Keratinocyte (primary cell): ENCODE data around the gene RYR1. TPM values are rescaled to one million over a fixed set of nuclear protein-coding genes. Genes with fewer than 3 reads are reported as not detected.

ENCODE experiments used
- DNase-seq: peaks from one replicate; pipeline ENCODE4 v3.0.0-alpha.2; 2011; ENCODE audit warnings: low read depth, missing footprints, low spot score
- FAIRE-seq: peaks from 2 replicates; lab custom pipeline; 2011; peaks lifted over from hg19 to GRCh38; lab: Jason Lieb, UNC
- H2AFZ ChIP-seq: 2 replicates; pipeline ENCODE4 v1.6.0; 2012; ENCODE audit warnings: low read length, control low read depth, inconsistent platforms; ENCODE audit not compliant: control insufficient read depth
- H3K27ac ChIP-seq: 2 replicates; pipeline ENCODE4 v1.5.1; 2011; ENCODE audit warnings: low read length; ENCODE audit not compliant: control insufficient read depth, insufficient read depth
- H3K27me3 ChIP-seq: 3 replicates; pipeline ENCODE4 v1.6.0; 2011; ENCODE audit warnings: low read length; ENCODE audit not compliant: control insufficient read depth, insufficient read depth; ENCODE audit errors: extremely low read depth
- H3K36me3 ChIP-seq, 2 experiments: 2 replicates in 1 of 2; 3 replicates in 1 of 2; pipeline ENCODE4 v1.5.1; 2011; ENCODE audit warnings: low read length in 2 of 2, mild to moderate bottlenecking in 1 of 2; ENCODE audit not compliant: control insufficient read depth in 2 of 2, insufficient read depth in 2 of 2; ENCODE audit errors: extremely low read depth in 1 of 2
- H3K4me1 ChIP-seq: 3 replicates; pipeline ENCODE4 v1.5.1; 2011; ENCODE audit warnings: low read length; ENCODE audit not compliant: control insufficient read depth, insufficient read depth; ENCODE audit errors: extremely low read depth
- H3K4me2 ChIP-seq: 3 replicates; pipeline ENCODE4 v1.6.0; 2011; ENCODE audit warnings: low read depth, low read length; ENCODE audit not compliant: control insufficient read depth, insufficient read depth; ENCODE audit errors: extremely low read depth
- H3K4me3 ChIP-seq, 3 experiments: fragments of 200-600 bp in 1 of 3; sonication (generic) in 1 of 3; 2 replicates in 2 of 3; 3 replicates in 1 of 3; pipeline ENCODE4 v1.5.1; 2011 to 2016; ENCODE audit warnings: low read length in 3 of 3, mild to moderate bottlenecking in 3 of 3, control low read depth in 2 of 3, inconsistent platforms in 1 of 3, low read depth in 1 of 3, mixed read lengths in 1 of 3, mixed run types in 1 of 3, moderate library complexity in 1 of 3; ENCODE audit not compliant: control insufficient read depth in 2 of 3, insufficient read depth in 2 of 3; ENCODE audit errors: extremely low read depth in 1 of 3
- H3K79me2 ChIP-seq: 2 replicates; pipeline ENCODE4 v1.6.0; 2012; ENCODE audit warnings: low read length; ENCODE audit not compliant: control insufficient read depth, insufficient read depth
- H3K9ac ChIP-seq: 3 replicates; pipeline ENCODE4 v1.6.0; 2011; ENCODE audit warnings: low read length; ENCODE audit not compliant: control insufficient read depth, insufficient read depth; ENCODE audit errors: extremely low read depth
- H3K9me1 ChIP-seq: 3 replicates; pipeline ENCODE4 v1.6.0; 2011; ENCODE audit warnings: low read length; ENCODE audit not compliant: control insufficient read depth, insufficient read depth; ENCODE audit errors: extremely low read depth
- H3K9me3 ChIP-seq: 2 replicates; pipeline ENCODE4 v1.5.1; 2012; ENCODE audit warnings: low read depth, low read length; ENCODE audit not compliant: control insufficient read depth
- H4K20me1 ChIP-seq: 3 replicates; pipeline ENCODE4 v1.6.0; 2011; ENCODE audit warnings: low read length; ENCODE audit not compliant: control insufficient read depth, insufficient read depth; ENCODE audit errors: extremely low read depth
- EZH2 ChIP-seq: IDR thresholded peaks from one replicate; pipeline ENCODE4 v1.6.1; 2012; ENCODE audit warnings: inconsistent platforms, mild to moderate bottlenecking, low read length, moderate library complexity
- dilution Hi-C: fragments of 300-500 bp; cut with MboI; formaldehyde crosslinking; loops from one replicate; pipeline ENCODE4 v1.7.0; 2020; ENCODE audit warnings: low sequenced_read_pairs; ENCODE audit not compliant: extremely low pct_ligation_motif_present
- polyA plus RNA-seq, 5 experiments: library from polyadenylated mRNA; depleted of rRNA in 3 of 5; stranded (reverse) in 3 of 5; stranded (forward) in 1 of 5; unstranded in 1 of 5; fragments of >200 nt; gene quantifications; 1 replicate in 1 of 5; 2 replicates in 3 of 5; 3 replicates in 1 of 5; pipeline versions ENCODE4 v1.2.1 to v1.2.3, GENCODE V29; 2011 to 2012; ENCODE audit warnings: missing spikeins in 2 of 5, low read depth in 1 of 5, low replicate concordance in 1 of 5
- TF ChIP-seq, protein P1 (sequence below), 3 experiments: IDR thresholded peaks in 1 of 3; conservative IDR thresholded peaks in 1 of 3; optimal IDR thresholded peaks in 1 of 3; 2 replicates in 2 of 3; 3 replicates in 1 of 3; pipeline versions ENCODE3 to v1.5.1; 2011; ENCODE audit warnings: low read length in 3 of 3, mild to moderate bottlenecking in 3 of 3, moderate library complexity in 2 of 3, control low read depth in 1 of 3, inconsistent platforms in 1 of 3; ENCODE audit not compliant: insufficient read depth in 2 of 3; ENCODE audit errors: extremely low read depth in 1 of 3

RYR1 gene
- polyA plus RNA-seq, 1 donor (not counting 4 experiments of a cell fraction or from before 2014, with no cell fraction given) = 0.41 TPM

DNA sequence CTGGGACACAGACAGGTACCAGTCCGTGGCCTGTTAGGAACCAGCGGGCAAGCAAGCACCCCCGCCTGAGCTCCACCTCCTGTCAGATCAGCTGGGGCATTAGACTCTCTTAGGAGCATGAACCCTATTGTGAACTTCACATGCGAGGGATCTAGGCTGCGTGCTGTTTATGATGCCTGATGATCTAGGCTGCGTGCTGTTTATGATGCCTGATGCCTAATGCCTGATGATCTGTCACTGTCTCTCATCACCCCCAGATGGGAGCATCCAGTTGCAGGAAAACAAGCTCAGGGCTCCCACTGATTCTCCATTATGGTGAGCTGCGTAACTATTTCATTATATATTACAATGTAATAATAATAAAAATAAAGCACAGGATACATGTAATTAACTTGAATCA, 11.1 kb upstream of the RYR1 start:
- no peaks in the 10 kb centered on the region for H4K20me1 ChIP-seq
- no peaks in the 10 kb centered on the region for H3K36me3 ChIP-seq
- peaks cover 13% of the 10 kb centered on the region for H3K27me3 ChIP-seq
- no peak overlapping the region for H3K4me2 ChIP-seq
- H2AFZ ChIP-seq = no peak overlapping the region
- no peak overlapping the region for H3K4me3 ChIP-seq
- TF ChIP-seq EZH2 = no peak
- TF ChIP-seq, protein P1, sequence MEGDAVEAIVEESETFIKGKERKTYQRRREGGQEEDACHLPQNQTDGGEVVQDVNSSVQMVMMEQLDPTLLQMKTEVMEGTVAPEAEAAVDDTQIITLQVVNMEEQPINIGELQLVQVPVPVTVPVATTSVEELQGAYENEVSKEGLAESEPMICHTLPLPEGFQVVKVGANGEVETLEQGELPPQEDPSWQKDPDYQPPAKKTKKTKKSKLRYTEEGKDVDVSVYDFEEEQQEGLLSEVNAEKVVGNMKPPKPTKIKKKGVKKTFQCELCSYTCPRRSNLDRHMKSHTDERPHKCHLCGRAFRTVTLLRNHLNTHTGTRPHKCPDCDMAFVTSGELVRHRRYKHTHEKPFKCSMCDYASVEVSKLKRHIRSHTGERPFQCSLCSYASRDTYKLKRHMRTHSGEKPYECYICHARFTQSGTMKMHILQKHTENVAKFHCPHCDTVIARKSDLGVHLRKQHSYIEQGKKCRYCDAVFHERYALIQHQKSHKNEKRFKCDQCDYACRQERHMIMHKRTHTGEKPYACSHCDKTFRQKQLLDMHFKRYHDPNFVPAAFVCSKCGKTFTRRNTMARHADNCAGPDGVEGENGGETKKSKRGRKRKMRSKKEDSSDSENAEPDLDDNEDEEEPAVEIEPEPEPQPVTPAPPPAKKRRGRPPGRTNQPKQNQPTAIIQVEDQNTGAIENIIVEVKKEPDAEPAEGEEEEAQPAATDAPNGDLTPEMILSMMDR (optimal IDR thresholded peaks at IDR 0.05 in 1 of 3, IDR thresholded peaks at IDR 0.05 in 1 of 3, conservative IDR thresholded peaks at IDR 0.05 in 1 of 3; ENCODE audit: extremely low read depth in 1 of 3, insufficient read depth in 2 of 3, low read length in 3 of 3) = no peak
- dilution Hi-C loops = no loop called here
- no peak overlapping the region for H3K27ac ChIP-seq
- no peaks in the 10 kb centered on the region for H3K9me1 ChIP-seq
- DNase-seq (no peak), FAIRE-seq (no peak)
- peaks cover 7% of the 10 kb centered on the region for H3K4me1 ChIP-seq
- H3K9ac ChIP-seq = no peak overlapping the region
- H3K9me3 ChIP-seq = no peaks in the 10 kb centered on the region
- no peaks in the 10 kb centered on the region for H3K79me2 ChIP-seq

DNA sequence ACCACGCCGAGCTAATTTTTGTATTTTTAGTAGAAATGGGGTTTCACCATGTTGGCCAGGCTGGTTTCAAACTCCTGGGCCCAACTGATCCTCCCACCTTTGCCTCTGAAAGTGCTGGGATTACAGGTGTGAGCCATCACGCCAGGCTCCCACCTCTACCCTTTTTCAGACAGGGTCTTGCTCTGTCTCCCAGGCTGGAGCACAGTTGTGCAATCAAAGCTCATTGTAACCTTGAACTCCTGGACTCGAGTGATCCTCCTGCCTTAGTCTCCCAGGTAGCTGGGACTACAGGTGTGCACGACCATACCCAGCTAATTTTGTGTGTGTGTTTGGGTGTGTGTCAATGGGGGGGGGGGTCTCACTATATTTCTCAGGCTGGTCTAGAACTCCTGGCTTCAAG, 9.2 kb upstream of the RYR1 start:
- Histone ChIP-seq H2AFZ (no peak overlapping the region), H4K20me1 (no peaks in the 10 kb centered on the region), H3K36me3 (no peaks in the 10 kb centered on the region), H3K27me3 (peaks cover 5% of the 10 kb centered on the region), H3K27ac (no peak overlapping the region), H3K79me2 (no peaks in the 10 kb centered on the region), H3K4me3 (no peak overlapping the region), H3K9ac (no peak overlapping the region), H3K4me2 (no peak overlapping the region), H3K9me1 (no peaks in the 10 kb centered on the region), H3K9me3 (no peaks in the 10 kb centered on the region), H3K4me1 (no peaks in the 10 kb centered on the region)
- DNase-seq (no peak), FAIRE-seq (no peak)
- TF ChIP-seq, protein P1 (optimal IDR thresholded peaks at IDR 0.05 in 1 of 3, IDR thresholded peaks at IDR 0.05 in 1 of 3, conservative IDR thresholded peaks at IDR 0.05 in 1 of 3; ENCODE audit: extremely low read depth in 1 of 3, insufficient read depth in 2 of 3, low read length in 3 of 3) = no peak
- no peak for TF ChIP-seq EZH2
- dilution Hi-C loops = no loop called here
